Pancreas (tissue), 10 donors: ENCODE results near the gene KRTAP16-1. TPM values are rescaled to one million over a fixed set of nuclear protein-coding genes. Genes with fewer than 3 reads are reported as not detected.

Source experiments
- ATAC-seq, 4 donors: fragments of 200-7000 bp; cut with Tn5 transposase; one replicate each; pipeline versions ENCODE4 v1.8.0 to v1.9.1; 2020; ENCODE audit warnings: mild to moderate bottlenecking in 4 of 4, moderate library complexity in 4 of 4
- DNase-seq, 6 donors: peaks; one replicate each; pipeline ENCODE4 v3.0.0-alpha.2; 2020
- FAIRE-seq: peaks from 2 replicates; lab custom pipeline; 2012; peaks lifted over from hg19 to GRCh38; lab: Jason Lieb, UNC
- H3K27ac ChIP-seq, 4 donors: fragments of 200-600 bp; sonication (generic); 1 replicate in 3 of 4; 2 replicates in 1 of 4; pipeline versions ENCODE4 v1.5.0 to v1.8.0; 2020
- H3K27me3 ChIP-seq, 4 donors: fragments of 200-600 bp; one replicate each; pipeline ENCODE4 v1.8.0; 2021
- H3K36me3 ChIP-seq, 3 donors: fragments of 200-600 bp; sonication (generic) in 1 of 3; one replicate each; pipeline versions ENCODE4 v1.5.0 to v1.8.0; 2020 to 2021
- H3K4me1 ChIP-seq, 3 donors: fragments of 200-600 bp; one replicate each; pipeline ENCODE4 v1.8.0; 2021
- H3K4me3 ChIP-seq, 4 donors: fragments of 200-600 bp; sonication (generic) in 2 of 4; one replicate each; pipeline versions ENCODE4 v1.5.0 to v1.8.0; 2020 to 2021
- H3K9me3 ChIP-seq, 4 donors: fragments of 200-600 bp; one replicate each; pipeline ENCODE4 v1.8.0; 2021
- CTCF ChIP-seq, 4 donors: fragments of 200-600 bp; sonication (generic) in 3 of 4; IDR thresholded peaks; one replicate each; pipeline versions ENCODE4 v1.5.0 to v1.8.0; 2021; ENCODE audit warnings: antibody characterized with exemption in 4 of 4
- WGBS, 2 donors: extraction: QIAGEN DNeasy Blood & Tissue Kit; methylation state at CpG; one replicate each; pipeline ENCODE4 v1.1.7; 2013; 5-methylcytosine and 5-hydroxymethylcytosine counted together
- intact Hi-C, 3 donors: fragments of 100-400 bp; cut with DNase I; formaldehyde crosslinking; loops; one replicate each; pipeline versions ENCODE4 v1.11.1 to v1.14.2; 2022
- polyA plus RNA-seq, 2 donors: library from polyadenylated mRNA; stranded (reverse); fragments of 200-250 nt; gene quantifications; one replicate each; pipeline ENCODE4 v1.2.3, GENCODE V29; 2013
- total RNA-seq, 6 donors: library from RNA; stranded (reverse); fragmentation: NEBNext Ultra II Directional in 4 of 6; extraction: Animal tissue kit (Norgen Biotek cat#: 25700) in 4 of 6; gene quantifications; one replicate each; pipeline versions ENCODE4 v1.2.1 to v1.2.4, GENCODE V29; 2021 to 2023
- donor health status: healthy with polysubstance abuse.
- donor health status: DM: no; HTN: no; CAD: no; lungs with moderate emphysema.
- donor health status: DM: no; HTN: no; CAD: no.
- donor health status: control.
- donor health status: control.
- donor health status: Bipolar disorder and iron deficiency.
- donor health status: DM: yes; HTN: yes; CAD: no.
- donor health status: DM: no; HTN: no; CAD: no.
- donor health status: DM: no; HTN: no; CAD: no.
- donor health status: DM: yes; HTN: yes; CAD: no.

Gene KRTAP16-1
- total and polyA plus RNA-seq, 8 donors: not detected

- ATAC-seq (no peak), DNase-seq (peak in 1 of 6 donors; percentile 27), FAIRE-seq (no peak)
- Histone ChIP-seq H3K4me1 (no peaks in the 10 kb centered on the region), H3K9me3 (no peaks in the 10 kb centered on the region), H3K27me3 (no peaks in the 10 kb centered on the region), H3K4me3 (no peak within 1 kb of the TSS), H3K27ac (no peak within 1 kb of the TSS), H3K36me3 (no peaks in the 10 kb centered on the region)
- WGBS, 2 donors: 63 to 71% methylated on average over 24 of the region's 24 CpGs
- no peak for TF ChIP-seq CTCF (IDR thresholded peaks at IDR 0.05)
- intact Hi-C loops: no loop called here
Measured at GRCh38 chr17:41315204-41315794, 6.2 kb upstream of the KRTAP16-1 start, which contains the start of gene KRTAP17-1. Gene KRTAP17-1 (minus strand): TSS chr17:41315710. CDS start chr17:41315650, 60 bp downstream.

- no peak for TF ChIP-seq CTCF (IDR thresholded peaks at IDR 0.05)
- FAIRE-seq: no peak
Measured at GRCh38 chr17:41311111-41311510, 2.0 kb upstream of the KRTAP16-1 start.

GRCh38 chr17:41308251-41308917 lies 725 bp downstream of the KRTAP16-1 start:
- Histone ChIP-seq H3K36me3 (no peaks in the 10 kb centered on the region), H3K4me3 (no peak overlapping the region), H3K27ac (no peak overlapping the region), H3K9me3 (no peaks in the 10 kb centered on the region), H3K4me1 (no peaks in the 10 kb centered on the region), H3K27me3 (no peaks in the 10 kb centered on the region)
- intact Hi-C loops: no loop called here
- WGBS, 2 donors: 50 to 59% methylated on average over 10 of the region's 10 CpGs
- DNase-seq (peak in 2 of 6 donors; percentile 21 to 57), ATAC-seq (peak in 3 of 4 donors; percentile 65 to 76 (median 72)), FAIRE-seq (no peak)
- TF ChIP-seq CTCF (IDR thresholded peaks at IDR 0.05): no peak

More at GRCh38 chr17:41311111-41311510, 2.0 kb upstream of the KRTAP16-1 start:
- Histone ChIP-seq H3K4me1 (no peaks in the 10 kb centered on the region), H3K9me3 (no peaks in the 10 kb centered on the region), H3K4me3 (no peak overlapping the region), H3K27me3 (no peaks in the 10 kb centered on the region), H3K27ac (no peak overlapping the region), H3K36me3 (no peaks in the 10 kb centered on the region)
- intact Hi-C loops: no loop called here
- ATAC-seq: no peak
- 61 to 80% methylated on average over 1 of the region's 1 CpG for WGBS, 2 donors
- DNase-seq: no peak

GRCh38 chr17:41307647-41308046 lies 1.5 kb downstream of the KRTAP16-1 start:
- no peaks in the 10 kb centered on the region for H3K36me3 ChIP-seq
- H3K4me3 ChIP-seq: no peak overlapping the region
- H3K27ac ChIP-seq: no peak overlapping the region
- no peaks in the 10 kb centered on the region for H3K9me3 ChIP-seq
- ATAC-seq (peak in 3 of 4 donors; percentile 30 to 53 (median 33)), DNase-seq (no peak), FAIRE-seq (no peak)
- no peaks in the 10 kb centered on the region for H3K4me1 ChIP-seq
- TF ChIP-seq CTCF (IDR thresholded peaks at IDR 0.05): no peak
- WGBS, 2 donors: 64 to 77% methylated on average over 9 of the region's 9 CpGs
- no peaks in the 10 kb centered on the region for H3K27me3 ChIP-seq
- intact Hi-C loops: no loop called here

GRCh38 chr17:41304091-41304490 lies 5.0 kb downstream of the KRTAP16-1 start:
- Histone ChIP-seq H3K27ac (no peak overlapping the region), H3K4me1 (no peaks in the 10 kb centered on the region), H3K4me3 (no peak overlapping the region), H3K36me3 (no peaks in the 10 kb centered on the region), H3K9me3 (no peaks in the 10 kb centered on the region), H3K27me3 (no peaks in the 10 kb centered on the region)
- TF ChIP-seq CTCF (IDR thresholded peaks at IDR 0.05): no peak
- FAIRE-seq (no peak), DNase-seq (no peak), ATAC-seq (no peak)
- intact Hi-C loops: no loop called here
- WGBS, 2 donors: 70 to 76% methylated on average over 12 of the region's 12 CpGs
